H1 (cell line): ENCODE results near the gene GTF3C5. TPM values are rescaled to one million over a fixed set of nuclear protein-coding genes. Genes with fewer than 3 reads are reported as not detected.

ENCODE experiments used
- CTCF ChIA-PET: fragments of 300-600 bp; sonication (Branson Sonifier 250); formaldehyde crosslinking; loops from one replicate; lab custom pipeline; 2021; ENCODE audit not compliant: partially characterized antibody; lab: Charles Lee
- POLR2A ChIA-PET: fragments of 300-600 bp; sonication (Branson Sonifier 250); formaldehyde crosslinking; loops from one replicate; lab custom pipeline; 2021; ENCODE audit warnings: inconsistent platforms; ENCODE audit not compliant: partially characterized antibody; lab: Charles Lee
- DNase-seq, 2 experiments: peaks; one replicate each; pipeline versions ENCODE4 v3.0.0 to v3.0.0-alpha.2; 2010 to 2022; ENCODE audit warnings: low spot score in 2 of 2, low read depth in 1 of 2, mixed read lengths in 1 of 2
- FAIRE-seq: peaks from 2 replicates; lab custom pipeline; 2011; peaks lifted over from hg19 to GRCh38; lab: Jason Lieb, UNC
- H2AFZ ChIP-seq: 2 replicates; pipeline ENCODE4 v1.8.1; 2012; ENCODE audit warnings: low read length, inconsistent platforms
- H2AK5ac ChIP-seq: 2 replicates; pipeline ENCODE4 v1.6.1; 2013; ENCODE audit warnings: low read depth, low read length
- H2BK120ac ChIP-seq: replicated peaks from 2 replicates; pipeline ENCODE3; 2013; ENCODE audit warnings: low read depth, low read length, inconsistent platforms
- H2BK12ac ChIP-seq: 2 replicates; pipeline ENCODE4 v1.6.1; 2013; ENCODE audit warnings: low read depth, low read length
- H2BK15ac ChIP-seq: 2 replicates; pipeline ENCODE4 v1.6.1; 2013; ENCODE audit warnings: low read length
- H2BK20ac ChIP-seq: 2 replicates; pipeline ENCODE4 v1.6.1; 2013; ENCODE audit warnings: low read length
- H2BK5ac ChIP-seq: 2 replicates; pipeline ENCODE4 v1.6.1; 2013; ENCODE audit warnings: low read depth, low read length
- H3K14ac ChIP-seq: 2 replicates; pipeline ENCODE4 v1.6.1; 2013; ENCODE audit warnings: inconsistent platforms; ENCODE audit not compliant: insufficient read length
- H3K18ac ChIP-seq: 2 replicates; pipeline ENCODE4 v1.6.1; 2013; ENCODE audit warnings: low read length; ENCODE audit errors: extremely low read depth
- H3K23ac ChIP-seq: 2 replicates; pipeline ENCODE4 v1.6.1; 2013; ENCODE audit warnings: inconsistent platforms; ENCODE audit not compliant: insufficient read length
- H3K23me2 ChIP-seq: 2 replicates; pipeline ENCODE4 v1.6.1; 2013; ENCODE audit warnings: low read depth, low read length
- H3K27ac ChIP-seq: 2 replicates; pipeline ENCODE4 v1.6.1; 2011; ENCODE audit warnings: low read depth, low read length, inconsistent platforms
- H3K27me3 ChIP-seq, 4 experiments: replicated peaks in 1 of 4; 1 replicate in 1 of 4; 2 replicates in 3 of 4; pipeline versions ENCODE4 v1.6.1 to v1.8.1; 2011 to 2013; ENCODE audit warnings: low read length in 3 of 4, mild to moderate bottlenecking in 3 of 4, inconsistent platforms in 2 of 4, mixed read lengths in 2 of 4, moderate library complexity in 1 of 4; ENCODE audit not compliant: control insufficient read depth in 3 of 4, insufficient read depth in 3 of 4; ENCODE audit errors: extremely low read depth in 1 of 4
- H3K36me3 ChIP-seq, 4 experiments: 2 replicates each; pipeline versions ENCODE4 v1.6.1 to v1.8.1; 2011 to 2013; ENCODE audit warnings: mild to moderate bottlenecking in 4 of 4, low read length in 3 of 4, moderate library complexity in 2 of 4, control low read depth in 1 of 4, inconsistent platforms in 1 of 4; ENCODE audit not compliant: insufficient read depth in 4 of 4, control insufficient read depth in 2 of 4
- H3K4ac ChIP-seq: replicated peaks from 2 replicates; pipeline ENCODE3; 2013; ENCODE audit warnings: low read length, low read depth, mixed read lengths, inconsistent platforms; ENCODE audit not compliant: insufficient read length
- H3K4me1 ChIP-seq, 4 experiments: replicated peaks in 1 of 4; 1 replicate in 1 of 4; 2 replicates in 3 of 4; pipeline versions ENCODE4 v1.6.1 to v1.8.1; 2011 to 2013; ENCODE audit warnings: low read length in 3 of 4, inconsistent platforms in 2 of 4, mixed read lengths in 1 of 4; ENCODE audit not compliant: insufficient read depth in 4 of 4, control insufficient read depth in 3 of 4
- H3K4me2 ChIP-seq, 2 experiments: 2 replicates each; pipeline versions ENCODE4 v1.6.1 to v1.8.1; 2011 to 2013; ENCODE audit warnings: low read depth in 2 of 2, low read length in 2 of 2, control low read depth in 1 of 2, inconsistent platforms in 1 of 2, mild to moderate bottlenecking in 1 of 2; ENCODE audit not compliant: insufficient read depth in 1 of 2
- H3K4me3 ChIP-seq, 4 experiments: fragments of 200-600, 300-600 bp in 1 of 4; sonication (generic), shearing (Covaris generic), sonication (Bioruptor Twin) in 1 of 4; 2 replicates each; pipeline versions ENCODE4 v1.5.1 to v1.8.1; 2011 to 2016; ENCODE audit warnings: low read length in 4 of 4, low read depth in 3 of 4, control low read depth in 2 of 4, inconsistent platforms in 2 of 4, mild to moderate bottlenecking in 2 of 4, mixed read lengths in 1 of 4, moderate library complexity in 1 of 4; ENCODE audit not compliant: insufficient read depth in 2 of 4; ENCODE audit errors: extremely low read depth in 1 of 4
- H3K56ac ChIP-seq: replicated peaks from 2 replicates; pipeline ENCODE3; 2013; ENCODE audit warnings: low read depth, mild to moderate bottlenecking, mixed read lengths, low read length, inconsistent platforms; ENCODE audit not compliant: insufficient read length
- H3K79me1 ChIP-seq: 2 replicates; pipeline ENCODE4 v1.6.1; 2013; ENCODE audit warnings: low read depth, low read length, control low read depth
- H3K79me2 ChIP-seq, 2 experiments: 2 replicates each; pipeline versions ENCODE4 v1.6.1 to v1.8.1; 2012 to 2013; ENCODE audit warnings: low read length in 2 of 2, mild to moderate bottlenecking in 2 of 2, inconsistent platforms in 1 of 2; ENCODE audit not compliant: insufficient read depth in 2 of 2, control insufficient read depth in 1 of 2
- H3K9ac ChIP-seq, 4 experiments: replicated peaks in 1 of 4; 1 replicate in 1 of 4; 2 replicates in 3 of 4; pipeline versions ENCODE4 v1.6.1 to v1.8.1; 2011 to 2013; ENCODE audit warnings: low read depth in 3 of 4, low read length in 3 of 4, control low read depth in 2 of 4, mild to moderate bottlenecking in 2 of 4, moderate library complexity in 2 of 4, inconsistent platforms in 1 of 4; ENCODE audit errors: extremely low read depth in 1 of 4
- H3K9me3 ChIP-seq, 2 experiments: 2 replicates each; pipeline versions ENCODE4 v1.6.1 to v1.8.1; 2012 to 2013; ENCODE audit warnings: mild to moderate bottlenecking in 2 of 2, moderate library complexity in 2 of 2, control low read depth in 1 of 2, inconsistent platforms in 1 of 2, low read depth in 1 of 2, low read length in 1 of 2, mixed read lengths in 1 of 2; ENCODE audit not compliant: insufficient read depth in 2 of 2
- H4K20me1 ChIP-seq, 2 experiments: replicated peaks in 1 of 2; 2 replicates each; pipeline versions ENCODE3 to v1.8.1; 2011 to 2013; ENCODE audit warnings: inconsistent platforms in 2 of 2, low read length in 2 of 2, mild to moderate bottlenecking in 1 of 2; ENCODE audit not compliant: insufficient read depth in 2 of 2, control insufficient read depth in 1 of 2
- H4K5ac ChIP-seq: 2 replicates; pipeline ENCODE4 v1.6.1; 2013; ENCODE audit warnings: low read length, low read depth, mixed read lengths, inconsistent platforms; ENCODE audit not compliant: insufficient read length
- H4K8ac ChIP-seq: 2 replicates; pipeline ENCODE4 v1.8.0; 2013; ENCODE audit warnings: mild to moderate bottlenecking, moderate library complexity, low read length, inconsistent platforms; ENCODE audit not compliant: insufficient read depth; ENCODE audit errors: extremely low read depth
- H4K91ac ChIP-seq: replicated peaks from 2 replicates; pipeline ENCODE3; 2013; ENCODE audit warnings: low read length, mixed read lengths, inconsistent platforms; ENCODE audit not compliant: insufficient read length
- CBX5 ChIP-seq: fragments of 300-800, 300-1000 bp; sonication (generic); IDR thresholded peaks from 2 replicates; pipeline ENCODE4 v1.7.1; 2016; ENCODE audit warnings: antibody characterized with exemption, low read length, low read depth
- CEBPB ChIP-seq: IDR thresholded peaks from 2 replicates; pipeline ENCODE4 v1.6.1; 2012; ENCODE audit warnings: low read depth, low read length
- CREB1 ChIP-seq: IDR thresholded peaks from 2 replicates; pipeline ENCODE4 v1.6.1; 2012; ENCODE audit warnings: inconsistent platforms
- KDM5A ChIP-seq: fragments of 200-600 bp; IDR thresholded peaks from 2 replicates; pipeline ENCODE4 v1.7.1; 2012; ENCODE audit warnings: mild to moderate bottlenecking, low read length, inconsistent platforms, mixed read lengths
- SIN3A ChIP-seq, 2 experiments: IDR thresholded peaks in 1 of 2; conservative IDR thresholded peaks in 1 of 2; 2 replicates each; pipeline ENCODE4 v1.6.1; 2011 to 2012; ENCODE audit warnings: low read length in 2 of 2, improper control_type of control experiment in 1 of 2, low read depth in 1 of 2, mild to moderate bottlenecking in 1 of 2
- TAF7 ChIP-seq: optimal IDR thresholded peaks from 2 replicates; pipeline ENCODE3; 2011; ENCODE audit warnings: low read depth, mild to moderate bottlenecking, inconsistent platforms, low read length, moderate library complexity, borderline replicate concordance
- WGBS, 2 experiments: shearing (Covaris generic) in 1 of 2; methylation state at CpG; one replicate each; pipeline versions ENCODE4 v1.1.6 to v1.1.7; 2013 to 2015; ENCODE audit warnings: low lambda C conversion rate in 2 of 2, mixed read lengths in 2 of 2, inconsistent platforms in 1 of 2, low coverage in 1 of 2, missing lambda C conversion rate in 1 of 2; ENCODE audit not compliant: insufficient replicate concordance in 2 of 2, insufficient coverage in 1 of 2, insufficient read length in 1 of 2; ENCODE audit errors: extremely low coverage in 1 of 2, missing lambda C conversion rate in 1 of 2; 5-methylcytosine and 5-hydroxymethylcytosine counted together
- polyA plus RNA-seq, 7 experiments: library from polyadenylated mRNA; depleted of rRNA in 3 of 7; stranded (reverse) in 5 of 7; unstranded in 2 of 7; fragments of >200 nt in 5 of 7; fragments of 200-250 nt in 2 of 7; gene quantifications; 1 replicate in 5 of 7; 2 replicates in 1 of 7; 4 replicates in 1 of 7; pipeline versions ENCODE4 v1.2.1 to v1.2.3, GENCODE V29; 2011 to 2013; ENCODE audit warnings: missing spikeins in 2 of 7, mixed read lengths in 2 of 7
- total RNA-seq: library from RNA; stranded (reverse); fragmentation: NEBNext Ultra II Directional; extraction: Animal tissue kit (Norgen Biotek cat#: 25700); gene quantifications from 2 replicates; pipeline ENCODE4 v1.2.1, GENCODE V29; 2021

GTF3C5 gene
- total and polyA plus RNA-seq, 2 of the 8 experiments (the other 6 are each of a cell fraction or from before 2014, with no cell fraction given), result 78.7 to 87.1 TPM

DNA sequence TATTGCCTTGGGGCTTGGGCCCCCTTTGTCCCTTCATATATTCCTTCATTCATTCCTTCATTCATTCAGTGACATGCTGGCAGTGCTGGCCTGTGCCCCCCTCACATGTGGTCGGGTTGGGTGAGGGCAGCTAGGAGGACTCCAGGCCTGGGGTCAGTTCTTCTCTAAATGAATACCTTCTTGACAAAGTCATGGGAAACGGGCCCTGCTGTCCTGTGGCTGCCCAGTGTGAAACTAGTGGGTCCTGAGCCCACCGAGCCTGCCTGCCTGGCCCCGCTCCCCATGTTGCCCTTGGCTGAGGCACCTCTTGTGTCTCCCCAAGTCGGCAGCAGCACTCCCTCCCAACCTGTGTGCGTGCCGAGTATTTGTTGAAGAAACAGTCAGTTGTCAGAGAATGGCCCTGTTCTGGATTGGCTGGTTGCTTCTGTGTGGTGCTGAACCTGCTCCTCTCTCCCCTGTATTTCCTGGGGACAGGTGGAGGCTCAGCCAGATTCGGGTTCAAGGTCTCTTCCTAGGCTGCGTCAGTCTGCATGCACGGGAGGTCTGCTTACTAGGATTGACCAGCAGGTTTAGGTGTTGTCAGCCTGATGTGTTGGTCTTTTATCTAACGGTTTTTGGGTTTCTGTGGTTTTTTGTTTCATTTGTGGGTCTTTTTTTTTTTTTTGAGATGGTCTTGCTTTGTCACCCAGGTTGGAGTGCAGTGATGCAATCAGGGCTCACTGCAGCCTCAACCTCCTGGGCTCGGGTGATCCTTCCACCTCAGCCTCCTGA lies 27.9 kb downstream of the GTF3C5 start:
- Histone ChIP-seq H3K79me1 (0 out of 2 replicates have a peak, but pooled peaks cover 2% of the 10 kb centered on the region), H3K4me2 (no peak overlapping the region), H3K79me2 (no peaks in the 10 kb centered on the region), H2BK120ac (no peak overlapping the region), H3K27me3 (no peaks in the 10 kb centered on the region), H3K56ac (no peak overlapping the region), H2AK5ac (no peak overlapping the region), H2BK15ac (no peak overlapping the region), H3K4me1 (peaks cover 6 to 23% (median 13%) of the 10 kb centered on the region in 4 experiments), H3K23me2 (no peaks in the 10 kb centered on the region), H2BK20ac (no peak overlapping the region), H3K23ac (no peak overlapping the region), H3K14ac (no peak overlapping the region), H3K9ac (no peak overlapping the region), H3K36me3 (peaks cover 13 to 31% (median 23%) of the 10 kb centered on the region in 4 experiments; a peak in 7 of 8 replicates), H3K4ac (no peak overlapping the region), H2AFZ (no peak overlapping the region), H3K9me3 (no peaks in the 10 kb centered on the region), H3K27ac (no peak overlapping the region), H4K20me1 (peaks cover 0 to 7% of the 10 kb centered on the region in 2 experiments), H2BK5ac (no peak overlapping the region), H2BK12ac (no peak overlapping the region), H4K91ac (no peak overlapping the region), H4K5ac (no peak overlapping the region), H3K18ac (no peak overlapping the region), H4K8ac (no peak overlapping the region), H3K4me3 (no peak overlapping the region)
- ChIA-PET POLR2A (interaction anchor here (0.9 to 1.9 kb wide), 5 partner anchors 9 to 342 kb away, joined by 3 to 4 read pairs (median 3); no protein-coding TSS in a partner anchor), CTCF (interaction anchor here (0.7 to 1.8 kb wide), 6 partner anchors 11 to 88 kb away, joined by 3 to 6 read pairs (median 4); no protein-coding TSS in a partner anchor)
- WGBS, 2 experiments, result 84% methylated on average over 12 of the region's 12 CpGs; no CpG with 5 or more reads in 1 of the 2 experiments
- TF ChIP-seq TAF7 (no peak), CREB1 (no peak), CEBPB (0 out of 2 replicates have a peak, but pooled peaks have one; percentile 15), KDM5A (no peak), CBX5 (no peak), SIN3A (conservative IDR thresholded peaks at IDR 0.05 in 1 of 2, IDR thresholded peaks at IDR 0.05 in 1 of 2; ENCODE audit: low read depth in 1 of 2, low read length in 2 of 2) (no peak)
- DNase-seq (no peak), FAIRE-seq (no peak)
